H9 (cell line): Measurements from ENCODE around the gene ICE1. TPM values are rescaled to one million over a fixed set of nuclear protein-coding genes. Genes with fewer than 3 reads are reported as not detected.
A peak's percentile ranks its signal among the peaks of the same experiment; 100 is the strongest.

Experiments used
- DNase-seq: peaks from one replicate; pipeline ENCODE4 v3.0.0-alpha.2; 2017
- H2AFZ ChIP-seq: one replicate; pipeline ENCODE4 v1.6.1; 2013; ENCODE audit warnings: mild to moderate bottlenecking, low read length, control low read depth, moderate library complexity
- H2AK5ac ChIP-seq: 2 replicates; pipeline ENCODE4 v1.6.1; 2013; ENCODE audit warnings: low read length, control low read depth, mixed read lengths; ENCODE audit not compliant: insufficient read length
- H2BK120ac ChIP-seq: one replicate; pipeline ENCODE4 v1.6.1; 2013; ENCODE audit warnings: low read depth, mild to moderate bottlenecking, low read length, control low read depth, inconsistent platforms; ENCODE audit not compliant: poor library complexity, severe bottlenecking
- H2BK12ac ChIP-seq: 2 replicates; pipeline ENCODE4 v1.6.1; 2013; ENCODE audit warnings: low read length, control low read depth, mixed read lengths, low read depth; ENCODE audit not compliant: insufficient read length
- H2BK15ac ChIP-seq: 2 replicates; pipeline ENCODE4 v1.6.1; 2013; ENCODE audit warnings: low read depth, low read length, control low read depth
- H2BK20ac ChIP-seq: one replicate; pipeline ENCODE4 v1.6.1; 2013; ENCODE audit warnings: low read depth, mild to moderate bottlenecking, low read length, control low read depth, inconsistent platforms; ENCODE audit not compliant: poor library complexity, severe bottlenecking
- H2BK5ac ChIP-seq: 2 replicates; pipeline ENCODE4 v1.6.1; 2013; ENCODE audit warnings: low read length, control low read depth, mixed read lengths; ENCODE audit not compliant: insufficient read length
- H3K14ac ChIP-seq: 2 replicates; pipeline ENCODE4 v1.6.1; 2013; ENCODE audit warnings: low read length, control low read depth; ENCODE audit not compliant: insufficient read depth
- H3K18ac ChIP-seq: 2 replicates; pipeline ENCODE4 v1.6.1; 2013; ENCODE audit warnings: low read depth, mild to moderate bottlenecking, mixed read lengths, low read length, control low read depth; ENCODE audit not compliant: insufficient read length
- H3K23ac ChIP-seq: 2 replicates; pipeline ENCODE4 v1.6.1; 2013; ENCODE audit warnings: low read length, control low read depth, mixed read lengths, low read depth; ENCODE audit not compliant: insufficient read length
- H3K23me2 ChIP-seq: 2 replicates; pipeline ENCODE4 v1.6.1; 2013; ENCODE audit warnings: low read depth, mild to moderate bottlenecking, mixed read lengths, low read length, control low read depth; ENCODE audit not compliant: insufficient read length, poor library complexity, severe bottlenecking
- H3K27ac ChIP-seq: 2 replicates; pipeline ENCODE4 v1.5.1; 2013; ENCODE audit warnings: low read length, control low read depth, mixed read lengths, low read depth; ENCODE audit not compliant: insufficient read length
- H3K27me3 ChIP-seq: 2 replicates; pipeline ENCODE4 v1.6.1; 2013; ENCODE audit warnings: low read length, control low read depth, inconsistent platforms; ENCODE audit not compliant: insufficient read depth
- H3K4ac ChIP-seq: 2 replicates; pipeline ENCODE4 v1.6.1; 2013; ENCODE audit warnings: low read depth, mild to moderate bottlenecking, control low read depth, inconsistent platforms, low read length, moderate library complexity
- H3K4me1 ChIP-seq: 2 replicates; pipeline ENCODE4 v1.6.1; 2013; ENCODE audit warnings: low read length, control low read depth, inconsistent platforms; ENCODE audit not compliant: insufficient read depth
- H3K4me2 ChIP-seq: 2 replicates; pipeline ENCODE4 v1.6.1; 2013; ENCODE audit warnings: low read length, control low read depth, mixed read lengths; ENCODE audit not compliant: insufficient read length, insufficient read depth
- H3K56ac ChIP-seq: 2 replicates; pipeline ENCODE4 v1.6.1; 2013; ENCODE audit warnings: low read depth, mild to moderate bottlenecking, mixed read lengths, low read length, control low read depth; ENCODE audit not compliant: insufficient read length
- H3K79me1 ChIP-seq: 2 replicates; pipeline ENCODE4 v1.6.1; 2013; ENCODE audit warnings: low read depth, mild to moderate bottlenecking, moderate library complexity, low read length, control low read depth, inconsistent platforms; ENCODE audit not compliant: insufficient read depth, poor library complexity, severe bottlenecking
- H3K79me2 ChIP-seq: 2 replicates; pipeline ENCODE4 v1.6.1; 2013; ENCODE audit warnings: low read length, control low read depth, inconsistent platforms; ENCODE audit not compliant: insufficient read depth
- H3K9ac ChIP-seq: 2 replicates; pipeline ENCODE4 v1.6.1; 2013; ENCODE audit warnings: low read length, control low read depth, mixed read lengths; ENCODE audit not compliant: insufficient read length; ENCODE audit errors: extremely low read depth
- H3K9me3 ChIP-seq: one replicate; pipeline ENCODE4 v1.6.1; 2013; ENCODE audit warnings: low read depth, low read length, inconsistent platforms; ENCODE audit not compliant: control insufficient read depth
- H3T11ph ChIP-seq: one replicate; pipeline ENCODE4 v1.6.1; 2013; ENCODE audit warnings: mild to moderate bottlenecking, low read length, control low read depth, inconsistent platforms
- H4K20me1 ChIP-seq: one replicate; pipeline ENCODE4 v1.6.1; 2013; ENCODE audit not compliant: control insufficient read depth, insufficient read length, insufficient read depth
- H4K5ac ChIP-seq: 2 replicates; pipeline ENCODE4 v1.6.1; 2013; ENCODE audit warnings: low read depth, mild to moderate bottlenecking, mixed read lengths, low read length, control low read depth; ENCODE audit not compliant: insufficient read length
- H4K8ac ChIP-seq: replicated peaks from 2 replicates; pipeline ENCODE4 v1.6.1; 2013; ENCODE audit warnings: low read length, control low read depth, mixed read lengths, low read depth; ENCODE audit not compliant: insufficient read length
- H4K91ac ChIP-seq: 2 replicates; pipeline ENCODE4 v1.6.1; 2013; ENCODE audit warnings: low read depth, mild to moderate bottlenecking, moderate library complexity, mixed read lengths, low read length, control low read depth; ENCODE audit not compliant: insufficient read length
- H3K27ac Mint-ChIP-seq, 3 experiments: 2 replicates in 2 of 3; 3 replicates in 1 of 3; pipeline ENCODE4 v1.8.0; 2020 to 2021; ENCODE audit warnings: mixed read lengths in 3 of 3, mild to moderate bottlenecking in 1 of 3, moderate library complexity in 1 of 3
- H3K27me3 Mint-ChIP-seq: 2 replicates; pipeline ENCODE4 v1.8.0; 2021; ENCODE audit warnings: low read depth, mild to moderate bottlenecking, moderate library complexity, mixed read lengths
- H3K36me3 Mint-ChIP-seq, 3 experiments: 2 replicates in 2 of 3; 3 replicates in 1 of 3; pipeline ENCODE4 v1.8.0; 2020 to 2021; ENCODE audit warnings: low read depth in 3 of 3, mixed read lengths in 3 of 3; ENCODE audit not compliant: insufficient read depth in 1 of 3
- H3K4me1 Mint-ChIP-seq, 2 experiments: 2 replicates each; pipeline ENCODE4 v1.8.0; 2020; ENCODE audit warnings: mixed read lengths in 2 of 2
- H3K4me3 Mint-ChIP-seq, 2 experiments: 2 replicates in 1 of 2; 3 replicates in 1 of 2; pipeline ENCODE4 v1.8.0; 2020 to 2021; ENCODE audit warnings: mild to moderate bottlenecking in 2 of 2, mixed read lengths in 2 of 2, moderate library complexity in 1 of 2
- H3K9me3 Mint-ChIP-seq, 2 experiments: 2 replicates in 1 of 2; 3 replicates in 1 of 2; pipeline ENCODE4 v1.8.0; 2020; ENCODE audit warnings: mild to moderate bottlenecking in 2 of 2, mixed read lengths in 2 of 2, moderate library complexity in 1 of 2
- CTCF ChIP-seq: fragments of 200-600 bp; sonication (generic); conservative IDR thresholded peaks from 3 replicates; pipeline ENCODE4 v1.8.0; 2021; ENCODE audit warnings: antibody characterized with exemption, mild to moderate bottlenecking
- WGBS: extraction: QIAGEN DNeasy Blood & Tissue Kit; methylation state at CpG from one replicate; pipeline ENCODE4 v1.1.7; 2013; ENCODE audit warnings: missing lambda C conversion rate, low lambda C conversion rate, mixed read lengths; ENCODE audit not compliant: insufficient read length; ENCODE audit errors: extremely low coverage; 5-methylcytosine and 5-hydroxymethylcytosine counted together
- total RNA-seq: library from RNA; stranded (reverse); gene quantifications from 2 replicates; pipeline ENCODE4 v1.2.1, GENCODE V29; 2021

The ICE1 gene
- total RNA-seq, 1 experiment from 2014 or later = 45.1 TPM

- Histone ChIP-seq H2BK5ac (no peak overlapping the region), H2BK12ac (no peak overlapping the region), H3K4me1 (no peaks in the 10 kb centered on the region), H3K14ac (no peak overlapping the region), H2BK20ac (no peak overlapping the region), H4K8ac (no peak overlapping the region), H3K23ac (no peak overlapping the region), H3K56ac (no peak overlapping the region), H3K79me2 (no peaks in the 10 kb centered on the region), H3K4ac (no peak overlapping the region), H3K18ac (no peak overlapping the region), H3K27me3 (no peaks in the 10 kb centered on the region), H3K27ac (no peak overlapping the region), H4K5ac (no peak overlapping the region), H3K79me1 (no peaks in the 10 kb centered on the region), H3K4me2 (no peak overlapping the region), H2BK15ac (no peak overlapping the region), H4K20me1 (no peaks in the 10 kb centered on the region), H2BK120ac (no peak overlapping the region), H3T11ph (no peak overlapping the region), H3K9me3 (no peaks in the 10 kb centered on the region), H4K91ac (no peak overlapping the region), H3K9ac (no peak overlapping the region), H2AFZ (no peak overlapping the region), H2AK5ac (no peak overlapping the region), H3K23me2 (no peaks in the 10 kb centered on the region)
- TF ChIP-seq CTCF = peak; percentile 50; the same call in 2 of the 3 replicates
- H3K27me3 Mint-ChIP-seq = no peaks in the 10 kb centered on the region
- H3K36me3 Mint-ChIP-seq = peaks cover 19 to 71% (median 45%) of the 10 kb centered on the region in 3 experiments; a peak in 6 of 7 replicates
- DNase-seq = no peak
- no peak overlapping the region for H3K4me3 Mint-ChIP-seq
- no peaks in the 10 kb centered on the region; a peak in 1 of 4 replicates for H3K4me1 Mint-ChIP-seq
- WGBS = no CpG with 5 or more reads among the region's 5 CpGs
- no peaks in the 10 kb centered on the region for H3K9me3 Mint-ChIP-seq
- no peak overlapping the region for H3K27ac Mint-ChIP-seq
Measured at GRCh38 chr5:5466227-5466626, 43.8 kb downstream of the ICE1 start.
